Spleen (tissue), 11 donors: ENCODE data around the gene RAB30. TPM values are rescaled to one million over a fixed set of nuclear protein-coding genes. Genes with fewer than 3 reads are reported as not detected.
A peak's percentile ranks its signal among the peaks of the same experiment; 100 is the strongest.

ENCODE experiments used
- DNase-seq: peaks from one replicate; pipeline ENCODE4 v3.0.0-alpha.2; 2020
- H3K27ac ChIP-seq, 8 donors: fragments of 200-600 bp; sonication (generic) in 7 of 8; 1 replicate in 4 of 8; 2 replicates in 4 of 8; pipeline versions ENCODE4 v1.5.0 to v1.8.0; 2016 to 2021; ENCODE audit warnings: inconsistent platforms in 4 of 8, mild to moderate bottlenecking in 4 of 8, moderate library complexity in 1 of 8
- H3K27me3 ChIP-seq, 7 donors: fragments of 200-600 bp; sonication (generic) in 6 of 7; replicated peaks in 1 of 7; 1 replicate in 4 of 7; 2 replicates in 3 of 7; pipeline versions ENCODE4 v1.5.0 to v1.8.0; 2016 to 2021; ENCODE audit warnings: inconsistent platforms in 3 of 7, mild to moderate bottlenecking in 1 of 7
- H3K36me3 ChIP-seq, 6 donors: fragments of 200-600 bp; sonication (generic) in 5 of 6; 1 replicate in 4 of 6; 2 replicates in 2 of 6; pipeline versions ENCODE4 v1.5.0 to v1.8.0; 2016 to 2021; ENCODE audit warnings: inconsistent platforms in 2 of 6
- H3K4me1 ChIP-seq, 6 donors: fragments of 200-600 bp; sonication (generic) in 5 of 6; 1 replicate in 3 of 6; 2 replicates in 3 of 6; pipeline versions ENCODE4 v1.5.0 to v1.8.0; 2016 to 2021; ENCODE audit warnings: inconsistent platforms in 3 of 6
- H3K4me3 ChIP-seq, 8 donors: fragments of 200-600 bp; sonication (generic) in 7 of 8; 1 replicate in 4 of 8; 2 replicates in 4 of 8; pipeline versions ENCODE4 v1.5.0 to v1.8.0; 2016 to 2021; ENCODE audit warnings: inconsistent platforms in 4 of 8, mild to moderate bottlenecking in 4 of 8, moderate library complexity in 2 of 8
- H3K9me3 ChIP-seq, 8 donors: fragments of 200-600 bp; sonication (generic) in 7 of 8; 1 replicate in 4 of 8; 2 replicates in 4 of 8; pipeline versions ENCODE4 v1.5.0 to v1.8.0; 2016 to 2021; ENCODE audit warnings: inconsistent platforms in 4 of 8
- CTCF ChIP-seq, 11 experiments: fragments of 200-600 bp in 7 of 11; fragments of 450-650 bp in 4 of 11; sonication (generic) in 4 of 11; IDR thresholded peaks in 8 of 11; conservative IDR thresholded peaks in 3 of 11; 1 replicate in 7 of 11; 2 replicates in 4 of 11; pipeline versions ENCODE4 v1.4.0 to v1.8.0; 2016 to 2021; ENCODE audit warnings: antibody characterized with exemption in 11 of 11, inconsistent platforms in 4 of 11, mild to moderate bottlenecking in 1 of 11
- POLR2A ChIP-seq, 3 donors: fragments of 450-650 bp; IDR thresholded peaks; one replicate each; pipeline ENCODE4 v1.5.1; 2017; ENCODE audit warnings: antibody characterized with exemption in 3 of 3, mild to moderate bottlenecking in 1 of 3
- POLR2AphosphoS5 ChIP-seq, 3 donors: sonication (generic); formaldehyde crosslinking; IDR thresholded peaks; one replicate each; pipeline ENCODE4 v1.5.1; 2017; ENCODE audit warnings: antibody characterized with exemption in 3 of 3
- WGBS, 5 donors: extraction: QIAGEN DNeasy Blood & Tissue Kit in 3 of 5; methylation state at CpG; one replicate each; pipeline versions ENCODE4 v1.1.5 to v1.1.7; 2013 to 2018; 5-methylcytosine and 5-hydroxymethylcytosine counted together
- intact Hi-C: fragments of 100-400 bp; cut with DNase I; formaldehyde crosslinking; loops from one replicate; pipeline ENCODE4 v1.15.0; 2023; ENCODE audit warnings: low total_unique reads
- polyA plus RNA-seq, 3 donors: library from polyadenylated mRNA; stranded (reverse); fragments of 200-250 nt; gene quantifications; one replicate each; pipeline ENCODE4 v1.2.1, GENCODE V29; 2013
- total RNA-seq, 7 donors: library from RNA; depleted of rRNA in 3 of 7; stranded (reverse); fragments of >200 nt in 3 of 7; fragmentation: NEBNext Ultra II Directional in 4 of 7; extraction: Animal tissue kit (Norgen Biotek cat#: 25700) in 4 of 7; gene quantifications; one replicate each; pipeline versions ENCODE4 v1.1.0 to v1.2.1, GENCODE V29; 2016 to 2021
- donor health status: healthy with polysubstance abuse.
- donor health status: DM: no; HTN: no; CAD: no; lungs with moderate emphysema.
- donor health status: DM: no; HTN: no; CAD: no.
- donor health status: Bipolar disorder and iron deficiency.
- donor health status: healthy.
- donor health status: DM: no; HTN: no; CAD: no.
- donor health status: DM: yes; HTN: yes; CAD: no.

Gene RAB30
- total and polyA plus RNA-seq, 10 donors, result 3.8 to 42.8 (median 29.8) TPM

GRCh38 chr11:83051760-83052671 is 19.7 kb downstream of the RAB30 start:
- H3K36me3 ChIP-seq, result peaks cover 0 to 6% (median 0%) of the 10 kb centered on the region in 6 donors
- H3K27ac ChIP-seq, result peak overlapping the region; percentile 11 to 63 (median 48)
- H3K4me1 ChIP-seq, result peaks cover 13 to 84% (median 49%) of the 10 kb centered on the region in 6 donors
- no peak for DNase-seq
- WGBS, 5 donors, result 80 to 90% (median 86%) methylated on average over 6 of the region's 6 CpGs
- no peak overlapping the region for H3K4me3 ChIP-seq
- H3K9me3 ChIP-seq, result peaks cover 0 to 12% (median 4%) of the 10 kb centered on the region in 8 donors
- H3K27me3 ChIP-seq, result no peaks in the 10 kb centered on the region
- TF ChIP-seq POLR2AphosphoS5 (IDR thresholded peaks at IDR 0.05) (no peak), CTCF (IDR thresholded peaks at IDR 0.05 in 8 of 11, conservative IDR thresholded peaks at IDR 0.05 in 3 of 11) (no peak), POLR2A (IDR thresholded peaks at IDR 0.05) (no peak)
- intact Hi-C loops, result no loop called here

DNA sequence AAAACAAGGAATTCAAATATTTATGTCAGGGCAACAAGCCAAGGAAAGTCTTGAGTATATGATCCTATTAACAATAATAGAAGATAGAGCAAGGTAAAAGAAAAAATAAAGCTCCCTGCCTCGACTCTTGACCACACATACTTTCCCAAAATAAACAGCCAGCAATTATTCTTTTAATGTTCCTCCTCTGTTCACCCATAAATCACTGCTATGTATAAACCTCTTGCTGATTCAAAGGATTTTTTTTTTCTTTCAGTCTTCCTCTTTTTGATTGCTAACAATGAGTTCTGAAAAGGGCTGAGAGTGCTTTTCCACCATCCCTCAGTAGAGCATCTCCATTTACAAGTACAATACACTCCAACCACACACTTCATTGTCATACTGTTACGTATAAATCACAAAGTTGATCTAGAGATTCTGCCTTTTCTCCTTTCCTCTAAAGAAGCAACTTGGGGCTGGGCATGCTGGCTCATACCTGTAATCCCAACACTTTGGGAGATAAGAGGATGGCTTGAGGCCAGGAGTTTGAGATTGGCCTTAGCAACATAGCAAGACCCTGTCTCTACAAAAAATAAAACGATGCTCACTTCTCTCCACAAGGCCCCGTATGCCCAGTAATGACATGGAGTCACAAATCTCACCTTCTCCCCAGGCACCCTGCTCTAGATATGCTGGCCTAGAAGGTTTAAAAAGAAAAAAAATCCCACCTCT is 24.0 kb downstream of the RAB30 start:
- WGBS, 5 donors, result 71 to 78% (median 73%) methylated on average over 4 of the region's 4 CpGs
- TF ChIP-seq POLR2A (IDR thresholded peaks at IDR 0.05), result no peak
- no peak for TF ChIP-seq CTCF (IDR thresholded peaks at IDR 0.05 in 8 of 11, conservative IDR thresholded peaks at IDR 0.05 in 3 of 11)
- no peak for TF ChIP-seq POLR2AphosphoS5 (IDR thresholded peaks at IDR 0.05)
- intact Hi-C loops, result no loop called here
- Histone ChIP-seq H3K36me3 (peaks cover 0 to 6% (median 0%) of the 10 kb centered on the region in 6 donors), H3K27ac (peak overlapping the region in 3 of 8 donors; percentile 22 to 37 (median 28)), H3K27me3 (no peaks in the 10 kb centered on the region), H3K4me3 (no peak overlapping the region), H3K4me1 (peaks cover 3 to 76% (median 40%) of the 10 kb centered on the region in 6 donors), H3K9me3 (peaks cover 0 to 12% (median 4%) of the 10 kb centered on the region in 8 donors)
- DNase-seq, result no peak

GRCh38 chr11:83046621-83047172 is 25.0 kb downstream of the RAB30 start:
- no peak for TF ChIP-seq POLR2A (IDR thresholded peaks at IDR 0.05)
- TF ChIP-seq CTCF (IDR thresholded peaks at IDR 0.05 in 8 of 11, conservative IDR thresholded peaks at IDR 0.05 in 3 of 11), result no peak
- no peak for TF ChIP-seq POLR2AphosphoS5 (IDR thresholded peaks at IDR 0.05)
- intact Hi-C loops, result no loop called here
- no peak overlapping the region for H3K4me3 ChIP-seq
- H3K4me1 ChIP-seq, result peaks cover 5 to 68% (median 36%) of the 10 kb centered on the region in 6 donors
- 83 to 94% (median 89%) methylated on average over 4 of the region's 4 CpGs for WGBS, 5 donors
- H3K27me3 ChIP-seq, result no peaks in the 10 kb centered on the region
- no peak for DNase-seq
- H3K27ac ChIP-seq, result peak overlapping the region in 2 of 8 donors; percentile 9 to 22
- peaks cover 0 to 6% (median 0%) of the 10 kb centered on the region in 6 donors for H3K36me3 ChIP-seq
- peaks cover 0 to 11% (median 4%) of the 10 kb centered on the region in 8 donors for H3K9me3 ChIP-seq
